Osteocyte (in vitro differentiated cells): ENCODE results near the gene POLR2L. TPM values are rescaled to one million over a fixed set of nuclear protein-coding genes. Genes with fewer than 3 reads are reported as not detected.

Experiments used
- DNase-seq: peaks from one replicate; pipeline ENCODE4 v3.0.0; 2021; ENCODE audit warnings: mixed read lengths; ENCODE audit not compliant: unreplicated experiment; ENCODE audit errors: extremely low spot score
- H3K27ac Mint-ChIP-seq: one replicate; pipeline ENCODE4 v1.8.0; 2021; ENCODE audit warnings: mild to moderate bottlenecking, mixed read lengths; ENCODE audit not compliant: unreplicated experiment
- H3K27me3 Mint-ChIP-seq: one replicate; pipeline ENCODE4 v1.8.0; 2021; ENCODE audit warnings: mixed read lengths; ENCODE audit not compliant: unreplicated experiment
- H3K36me3 Mint-ChIP-seq: one replicate; pipeline ENCODE4 v1.8.0; 2021; ENCODE audit warnings: mixed read lengths; ENCODE audit not compliant: unreplicated experiment
- H3K4me1 Mint-ChIP-seq: one replicate; pipeline ENCODE4 v1.8.0; 2021; ENCODE audit warnings: mixed read lengths; ENCODE audit not compliant: unreplicated experiment
- H3K4me3 Mint-ChIP-seq: one replicate; pipeline ENCODE4 v1.8.0; 2021; ENCODE audit warnings: mild to moderate bottlenecking, moderate library complexity, mixed read lengths; ENCODE audit not compliant: unreplicated experiment
- H3K9me3 Mint-ChIP-seq: one replicate; pipeline ENCODE4 v1.8.0; 2021; ENCODE audit warnings: mixed read lengths; ENCODE audit not compliant: unreplicated experiment
- total RNA-seq: library from RNA; stranded (reverse); gene quantifications from 2 replicates; pipeline ENCODE4 v1.2.1, GENCODE V29; 2021
- TF ChIP-seq, protein P1 (sequence below): fragments of 200-600 bp; sonication (generic); IDR thresholded peaks from 2 replicates; pipeline ENCODE4 v1.5.0; 2021; ENCODE audit warnings: antibody characterized with exemption, mild to moderate bottlenecking, moderate library complexity

The POLR2L gene
- total RNA-seq, 1 donor from 2014 or later, result 193 TPM

DNA sequence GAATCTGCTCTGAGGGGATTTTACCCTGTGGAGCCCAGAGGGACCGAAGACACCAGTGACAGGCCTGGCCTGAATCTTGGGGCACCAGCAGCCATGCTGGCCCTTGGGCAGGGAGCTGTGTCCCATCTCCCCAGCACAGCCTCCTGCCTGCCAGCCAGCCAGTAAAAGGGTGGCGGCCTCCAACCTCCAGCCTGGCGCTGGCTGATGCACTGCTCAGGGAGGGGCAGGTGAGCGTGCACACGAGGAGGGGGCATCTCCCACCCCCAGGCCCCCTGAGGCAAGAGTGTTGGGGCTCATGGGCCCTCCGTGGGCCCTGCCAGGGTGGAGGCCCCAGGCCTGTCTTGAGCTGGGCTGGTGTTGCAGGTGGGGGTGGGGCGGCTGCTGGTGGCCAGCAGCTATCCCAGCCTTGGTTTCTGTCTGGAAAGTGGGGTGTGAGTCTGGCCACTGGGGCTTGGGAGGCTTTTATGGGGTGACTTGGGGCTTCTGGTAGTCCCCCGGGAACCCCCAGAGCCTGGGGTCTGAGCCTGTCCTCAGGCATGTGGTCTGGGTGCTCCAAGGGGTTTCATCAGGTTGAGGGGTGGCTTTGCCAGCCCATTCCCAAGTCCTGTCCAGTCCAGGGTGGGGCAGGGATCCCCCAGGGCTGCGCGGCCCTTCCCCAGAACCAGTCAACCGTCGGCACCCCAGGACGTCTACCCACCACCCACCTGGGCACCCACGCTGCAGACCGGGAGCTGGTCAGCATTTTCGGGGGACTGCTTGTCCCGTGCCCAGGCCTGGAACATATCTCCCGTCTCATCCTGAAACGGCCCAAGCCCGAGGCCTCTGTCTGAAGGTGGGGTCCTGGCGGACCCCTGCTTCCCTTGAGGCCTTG, 18.1 kb upstream of the POLR2L start:
- DNase-seq, result no peak
- H3K9me3 Mint-ChIP-seq, result no peaks in the 10 kb centered on the region
- TF ChIP-seq, protein P1, sequence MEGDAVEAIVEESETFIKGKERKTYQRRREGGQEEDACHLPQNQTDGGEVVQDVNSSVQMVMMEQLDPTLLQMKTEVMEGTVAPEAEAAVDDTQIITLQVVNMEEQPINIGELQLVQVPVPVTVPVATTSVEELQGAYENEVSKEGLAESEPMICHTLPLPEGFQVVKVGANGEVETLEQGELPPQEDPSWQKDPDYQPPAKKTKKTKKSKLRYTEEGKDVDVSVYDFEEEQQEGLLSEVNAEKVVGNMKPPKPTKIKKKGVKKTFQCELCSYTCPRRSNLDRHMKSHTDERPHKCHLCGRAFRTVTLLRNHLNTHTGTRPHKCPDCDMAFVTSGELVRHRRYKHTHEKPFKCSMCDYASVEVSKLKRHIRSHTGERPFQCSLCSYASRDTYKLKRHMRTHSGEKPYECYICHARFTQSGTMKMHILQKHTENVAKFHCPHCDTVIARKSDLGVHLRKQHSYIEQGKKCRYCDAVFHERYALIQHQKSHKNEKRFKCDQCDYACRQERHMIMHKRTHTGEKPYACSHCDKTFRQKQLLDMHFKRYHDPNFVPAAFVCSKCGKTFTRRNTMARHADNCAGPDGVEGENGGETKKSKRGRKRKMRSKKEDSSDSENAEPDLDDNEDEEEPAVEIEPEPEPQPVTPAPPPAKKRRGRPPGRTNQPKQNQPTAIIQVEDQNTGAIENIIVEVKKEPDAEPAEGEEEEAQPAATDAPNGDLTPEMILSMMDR, result no peak
- H3K4me3 Mint-ChIP-seq, result no peak overlapping the region
- H3K4me1 Mint-ChIP-seq, result peaks cover 23% of the 10 kb centered on the region
- no peak overlapping the region for H3K27ac Mint-ChIP-seq
- H3K27me3 Mint-ChIP-seq, result no peaks in the 10 kb centered on the region
- no peaks in the 10 kb centered on the region for H3K36me3 Mint-ChIP-seq

DNA sequence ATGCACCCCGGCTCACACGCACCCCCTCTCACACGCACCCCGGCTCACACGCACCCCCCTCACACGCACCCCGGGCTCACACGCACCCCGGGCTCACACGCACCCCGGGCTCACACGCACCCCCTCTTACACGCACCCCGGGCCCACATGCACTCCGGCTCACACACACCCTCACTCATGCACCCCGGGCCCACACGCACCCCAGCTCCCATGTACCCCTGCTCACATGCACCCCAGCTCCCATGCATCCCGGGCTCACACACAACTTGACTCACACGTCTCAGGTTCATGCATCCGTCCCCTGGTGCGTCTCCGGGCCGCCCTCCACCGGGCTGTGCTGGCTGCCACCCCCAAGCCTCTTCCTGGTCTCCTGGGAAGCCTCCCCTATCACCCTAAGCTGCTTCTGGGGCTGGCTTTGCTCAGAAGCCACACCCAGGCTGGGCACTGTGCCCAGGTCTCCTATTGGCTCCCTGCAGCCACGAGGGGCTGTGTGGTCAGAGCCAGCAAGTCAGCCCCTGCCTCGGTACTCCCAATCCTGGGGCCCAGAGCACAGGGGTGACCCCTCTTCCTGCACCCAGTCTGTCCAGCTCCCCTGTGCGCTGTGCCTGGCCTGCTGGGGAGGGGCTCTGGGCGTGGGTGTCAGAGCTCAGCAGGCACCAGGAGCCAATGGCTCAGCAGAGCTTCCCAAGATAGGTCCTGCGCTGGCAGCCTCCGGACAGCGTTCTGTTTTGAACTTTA, 17.2 kb upstream of the POLR2L start:
- Mint-ChIP-seq H3K4me3 (no peak overlapping the region), H3K4me1 (peaks cover 23% of the 10 kb centered on the region), H3K36me3 (no peaks in the 10 kb centered on the region), H3K9me3 (no peaks in the 10 kb centered on the region), H3K27ac (no peak overlapping the region), H3K27me3 (no peaks in the 10 kb centered on the region)
- TF ChIP-seq, protein P1, result no peak
- DNase-seq, result no peak

DNA sequence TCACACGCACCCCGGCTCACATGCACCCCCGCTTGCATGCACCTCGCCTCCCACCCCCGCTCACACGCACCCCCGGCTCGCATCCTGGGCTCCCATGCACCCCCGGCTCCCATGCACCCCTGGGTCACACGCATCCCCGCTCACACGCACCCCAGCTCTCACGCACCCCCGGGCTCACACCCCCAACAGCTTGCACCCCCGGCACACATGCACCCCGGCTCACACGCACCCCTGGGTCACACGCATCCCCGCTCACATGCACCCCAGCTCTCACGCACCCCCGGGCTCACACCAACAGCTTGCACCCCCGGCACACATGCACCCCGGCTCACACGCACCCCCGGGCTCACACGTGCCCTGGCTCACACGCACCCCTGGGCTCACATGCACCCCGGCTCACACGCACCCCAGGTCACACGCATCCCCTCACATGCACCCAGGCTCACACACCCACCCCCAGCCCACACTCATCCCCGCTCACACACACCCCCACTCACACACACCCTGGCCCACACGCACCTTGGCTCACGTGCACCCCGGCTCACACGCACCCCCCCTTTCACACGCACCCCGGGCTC, 16.5 kb upstream of the POLR2L start:
- Mint-ChIP-seq H3K4me1 (peaks cover 23% of the 10 kb centered on the region), H3K27ac (no peak overlapping the region), H3K27me3 (no peaks in the 10 kb centered on the region), H3K36me3 (no peaks in the 10 kb centered on the region), H3K4me3 (no peak overlapping the region), H3K9me3 (no peaks in the 10 kb centered on the region)
- DNase-seq, result no peak
- TF ChIP-seq, protein P1, result no peak

DNA sequence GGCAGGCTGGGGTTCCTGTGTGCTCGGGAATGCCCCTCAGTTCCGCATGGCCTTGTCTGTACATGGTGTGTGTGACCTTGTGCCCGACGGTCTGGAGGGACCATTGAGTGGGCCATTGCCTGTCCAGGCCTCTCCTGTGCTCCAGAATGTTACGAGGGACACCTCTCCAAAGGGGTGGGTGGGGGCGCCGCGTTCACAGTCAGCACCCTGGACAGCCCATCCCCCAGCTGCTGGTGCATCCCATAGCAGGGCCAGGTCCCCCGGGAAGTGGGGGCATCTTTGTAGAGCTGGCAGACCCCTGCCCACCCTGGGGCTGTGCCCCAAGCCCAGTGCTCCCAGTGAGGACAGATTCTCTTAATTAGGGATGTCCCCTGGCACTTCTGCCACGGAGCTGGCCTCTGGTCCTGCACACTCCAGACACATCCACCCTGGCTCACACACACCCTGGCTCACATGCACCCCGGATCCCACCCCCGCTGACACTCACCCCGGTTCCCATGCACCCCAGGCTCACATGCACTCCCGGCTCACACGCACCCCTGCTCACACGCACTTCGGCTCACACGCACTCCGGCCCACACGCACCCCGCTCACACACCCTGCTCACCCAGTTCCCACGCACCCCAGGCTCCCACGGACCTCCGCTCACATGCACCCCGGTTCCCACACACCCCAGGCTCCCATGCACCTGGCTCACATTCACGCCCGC, 15.9 kb upstream of the POLR2L start:
- DNase-seq, result no peak
- no peak overlapping the region for H3K27ac Mint-ChIP-seq
- peaks cover 23% of the 10 kb centered on the region for H3K4me1 Mint-ChIP-seq
- no peaks in the 10 kb centered on the region for H3K9me3 Mint-ChIP-seq
- no peaks in the 10 kb centered on the region for H3K27me3 Mint-ChIP-seq
- TF ChIP-seq, protein P1, result no peak
- no peak overlapping the region for H3K4me3 Mint-ChIP-seq
- no peaks in the 10 kb centered on the region for H3K36me3 Mint-ChIP-seq
